GM12878 (cell line): ENCODE data around the gene PRR7.

Experiments
- ATF7 ChIP-seq: fragments of 450-650 bp; IDR thresholded peaks from 2 replicates; pipeline ENCODE4 v1.6.1; 2016; ENCODE audit warnings: low read depth, mild to moderate bottlenecking
- CTCF ChIP-seq, 3 experiments: IDR thresholded peaks in 2 of 3; conservative IDR thresholded peaks in 1 of 3; 2 replicates each; pipeline ENCODE4 v1.5.1; 2011; ENCODE audit warnings: low read depth in 3 of 3, low read length in 3 of 3, mild to moderate bottlenecking in 3 of 3, control low read depth in 2 of 3, moderate library complexity in 2 of 3, inconsistent platforms in 1 of 3, mixed read lengths in 1 of 3; ENCODE audit not compliant: control insufficient read depth in 2 of 3, insufficient read depth in 1 of 3; ENCODE audit errors: extremely low read depth in 1 of 3
- E2F4 ChIP-seq: IDR thresholded peaks from 2 replicates; pipeline ENCODE4 v1.6.1; 2012; ENCODE audit warnings: low read depth, low read length, improper control_type of control experiment
- EP300 ChIP-seq, 2 experiments: fragments of 150-350 bp in 1 of 2; IDR thresholded peaks; 2 replicates each; pipeline ENCODE4 v1.6.1; 2011 to 2012; ENCODE audit warnings: low read depth in 2 of 2, low read length in 2 of 2, borderline replicate concordance in 1 of 2, improper control_type of control experiment in 1 of 2, inconsistent platforms in 1 of 2; ENCODE audit not compliant: control insufficient read depth in 1 of 2
- MTA3 ChIP-seq: IDR thresholded peaks from 2 replicates; pipeline ENCODE4 v1.6.1; 2012; ENCODE audit warnings: low read length, inconsistent platforms, borderline replicate concordance
- PBX3 ChIP-seq: IDR thresholded peaks from 2 replicates; pipeline ENCODE4 v1.6.1; 2011; ENCODE audit warnings: mild to moderate bottlenecking, low read depth, low read length, moderate library complexity; ENCODE audit not compliant: insufficient replicate concordance
- POLR2A ChIP-seq: IDR thresholded peaks from 2 replicates; pipeline ENCODE4 v1.6.1; 2011; ENCODE audit warnings: low read depth, mild to moderate bottlenecking, low read length
- POLR2AphosphoS5 ChIP-seq: IDR thresholded peaks from 2 replicates; pipeline ENCODE4 v1.6.1; 2011; ENCODE audit warnings: mild to moderate bottlenecking, low read length, inconsistent platforms
- RELA ChIP-seq: fragments of 450-650 bp; IDR thresholded peaks from 2 replicates; pipeline ENCODE4 v1.8.0; 2014; ENCODE audit warnings: borderline replicate concordance; ENCODE audit not compliant: partially characterized antibody
- REST ChIP-seq: IDR thresholded peaks from 2 replicates; pipeline ENCODE4 v1.6.1; 2012; ENCODE audit warnings: mild to moderate bottlenecking, low read depth, low read length
- SP1 ChIP-seq: IDR thresholded peaks from one replicate; pipeline ENCODE4 v1.6.1; 2011; ENCODE audit warnings: low read depth, low read length
- SUZ12 ChIP-seq: fragments of 200-600 bp; sonication (generic); IDR thresholded peaks from one replicate; pipeline ENCODE4 v1.6.1; 2018; ENCODE audit warnings: antibody characterized with exemption, mild to moderate bottlenecking; ENCODE audit not compliant: unreplicated experiment
- YBX1 ChIP-seq: fragments of 450-650 bp; IDR thresholded peaks from 2 replicates; pipeline ENCODE4 v1.6.1; 2016; ENCODE audit warnings: antibody characterized with exemption

- TF ChIP-seq REST = no peak
- no peak for TF ChIP-seq YBX1
- no peak for TF ChIP-seq CTCF (IDR thresholded peaks at IDR 0.05 in 2 of 3, conservative IDR thresholded peaks at IDR 0.05 in 1 of 3; ENCODE audit: control insufficient read depth in 2 of 3, extremely low read depth in 1 of 3, insufficient read depth in 1 of 3, low read depth in 3 of 3, low read length in 3 of 3)
- no peak for TF ChIP-seq PBX3
- no peak for TF ChIP-seq POLR2AphosphoS5
- TF ChIP-seq MTA3 = no peak
- no peak for TF ChIP-seq ATF7
- TF ChIP-seq POLR2A = no peak
- TF ChIP-seq SUZ12 = no peak
- TF ChIP-seq E2F4 = no peak
- no peak for TF ChIP-seq EP300 (IDR thresholded peaks at IDR 0.05; ENCODE audit: borderline replicate concordance in 1 of 2, control insufficient read depth in 1 of 2, low read depth in 2 of 2, low read length in 2 of 2)
- TF ChIP-seq SP1 = no peak
- no peak for TF ChIP-seq RELA
These were observed 35.8 kb downstream of the PRR7 start for GRCh38 chr5:177482359-177482795.
